Vagina (tissue), 2 donors: Measurements from ENCODE around the gene DPP6. TPM values are rescaled to one million over a fixed set of nuclear protein-coding genes. Genes with fewer than 3 reads are reported as not detected.

Experiments used
- DNase-seq, 2 donors: peaks; one replicate each; pipeline ENCODE4 v3.0.0-alpha.2; 2017; ENCODE audit errors: extremely low spot score in 2 of 2
- H3K27ac ChIP-seq: fragments of 200-600 bp; sonication (generic); one replicate; pipeline ENCODE4 v1.5.1; 2019
- H3K27me3 ChIP-seq: fragments of 200-600 bp; sonication (generic); one replicate; pipeline ENCODE4 v1.5.1; 2019
- H3K36me3 ChIP-seq, 2 donors: fragments of 200-600 bp; sonication (generic); one replicate each; pipeline ENCODE4 v1.5.1; 2017 to 2019
- H3K4me1 ChIP-seq: fragments of 200-600 bp; sonication (generic); one replicate; pipeline ENCODE4 v1.5.1; 2019
- H3K4me3 ChIP-seq, 2 donors: fragments of 200-600 bp; sonication (generic); 1 replicate in 1 of 2; 2 replicates in 1 of 2; pipeline ENCODE4 v1.5.1; 2016 to 2019
- H3K9me3 ChIP-seq: fragments of 200-600 bp; sonication (generic); one replicate; pipeline ENCODE4 v1.5.1; 2019
- CTCF ChIP-seq, 3 experiments: fragments of 450-650 bp in 2 of 3; fragments of 200-600 bp in 1 of 3; sonication (generic) in 1 of 3; IDR thresholded peaks; one replicate each; pipeline ENCODE4 v1.5.1; 2017 to 2019; ENCODE audit warnings: antibody characterized with exemption in 3 of 3, mild to moderate bottlenecking in 2 of 3, moderate library complexity in 2 of 3
- POLR2A ChIP-seq, 2 donors: fragments of 450-650 bp; IDR thresholded peaks; one replicate each; pipeline ENCODE4 v1.6.1; 2017; ENCODE audit warnings: antibody characterized with exemption in 2 of 2, mild to moderate bottlenecking in 2 of 2, moderate library complexity in 2 of 2
- POLR2AphosphoS5 ChIP-seq, 2 donors: sonication (generic); formaldehyde crosslinking; IDR thresholded peaks; one replicate each; pipeline ENCODE4 v1.9.0; 2017; ENCODE audit warnings: antibody characterized with exemption in 2 of 2, mild to moderate bottlenecking in 2 of 2, low read depth in 1 of 2; ENCODE audit not compliant: insufficient read depth in 1 of 2
- intact Hi-C: fragments of 100-400 bp; cut with DNase I; formaldehyde crosslinking; loops from one replicate; pipeline ENCODE4 v1.15.1; 2023
- total RNA-seq: library from RNA; depleted of rRNA; stranded (reverse); fragments of >200 nt; gene quantifications from one replicate; pipeline ENCODE4 v1.2.3, GENCODE V29; 2016

DPP6 gene
- total RNA-seq, 1 donor from 2014 or later, result 7.9 TPM

DNA sequence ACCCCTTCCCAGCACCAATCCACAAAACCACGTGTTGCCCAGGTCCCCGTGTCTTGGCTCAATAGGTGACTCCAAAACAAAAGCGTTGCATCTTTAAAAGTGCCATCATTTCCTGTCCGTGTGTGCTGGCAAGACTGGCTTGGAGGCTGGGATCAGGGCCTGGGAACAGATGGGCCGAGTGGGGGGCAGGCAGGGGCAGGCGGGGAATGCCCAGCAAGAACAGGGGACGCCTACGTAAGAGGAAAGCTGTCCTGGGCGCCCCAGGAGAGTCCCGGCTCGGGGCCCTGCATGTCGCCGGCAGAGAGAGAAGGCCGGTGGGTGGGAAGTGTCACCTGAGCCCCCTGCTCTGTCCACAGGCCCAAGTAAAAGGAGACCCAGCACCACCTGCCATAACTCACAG lies 864.2 kb downstream of the DPP6 start:
- intact Hi-C loops, result loop anchor here (10.0 kb wide), 1 partner anchor 418 kb away; no protein-coding TSS in a partner anchor
- peak in 1 of 2 donors; percentile 95 for DNase-seq
- H3K4me3 ChIP-seq, result no peak overlapping the region
- no peaks in the 10 kb centered on the region for H3K9me3 ChIP-seq
- TF ChIP-seq POLR2A (IDR thresholded peaks at IDR 0.05), result no peak
- TF ChIP-seq POLR2AphosphoS5 (IDR thresholded peaks at IDR 0.05; ENCODE audit: insufficient read depth in 1 of 2, low read depth in 1 of 2), result no peak
- peaks cover 13% of the 10 kb centered on the region for H3K4me1 ChIP-seq
- H3K36me3 ChIP-seq, result no peaks in the 10 kb centered on the region
- H3K27me3 ChIP-seq, result no peaks in the 10 kb centered on the region
- no peak overlapping the region for H3K27ac ChIP-seq

GRCh38 chr7:154916856-154917807 lies 864.9 kb downstream of the DPP6 start:
- H3K4me1 ChIP-seq, result peaks cover 13% of the 10 kb centered on the region
- no peaks in the 10 kb centered on the region for H3K27me3 ChIP-seq
- H3K27ac ChIP-seq, result no peak overlapping the region
- no peak overlapping the region for H3K4me3 ChIP-seq
- no peaks in the 10 kb centered on the region for H3K36me3 ChIP-seq
- peak in 1 of 2 donors; percentile 77 for DNase-seq
- intact Hi-C loops, result loop anchor here (10.0 kb wide), 1 partner anchor 418 kb away; no protein-coding TSS in a partner anchor
- H3K9me3 ChIP-seq, result no peaks in the 10 kb centered on the region
- TF ChIP-seq CTCF (IDR thresholded peaks at IDR 0.05) (no peak), POLR2A (IDR thresholded peaks at IDR 0.05) (no peak), POLR2AphosphoS5 (IDR thresholded peaks at IDR 0.05; ENCODE audit: insufficient read depth in 1 of 2, low read depth in 1 of 2) (no peak)

GRCh38 chr7:154917808-154918160 lies 865.6 kb downstream of the DPP6 start:
- TF ChIP-seq CTCF (IDR thresholded peaks at IDR 0.05), result no peak
- no peak for TF ChIP-seq POLR2AphosphoS5 (IDR thresholded peaks at IDR 0.05; ENCODE audit: insufficient read depth in 1 of 2, low read depth in 1 of 2)
- TF ChIP-seq POLR2A (IDR thresholded peaks at IDR 0.05), result no peak

DNA sequence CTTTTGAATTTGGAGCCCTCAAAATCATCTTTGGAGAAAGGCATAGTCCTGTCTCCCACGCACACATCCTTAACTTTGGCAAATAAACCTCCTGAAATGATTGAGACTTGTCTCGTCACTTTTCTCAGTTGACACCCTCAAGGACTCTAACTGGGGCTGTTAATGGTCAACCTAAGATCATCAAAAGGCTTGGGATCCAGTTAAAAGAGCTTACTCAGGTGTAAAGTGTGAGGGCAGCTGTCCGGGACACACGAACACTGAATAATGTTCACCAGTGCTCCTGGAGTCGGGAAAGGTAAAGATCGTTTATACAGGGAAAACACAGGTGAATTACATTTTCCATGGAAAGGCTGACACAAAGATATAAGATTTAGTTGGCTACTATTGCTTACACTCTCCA lies 866.1 kb downstream of the DPP6 start:
- no peaks in the 10 kb centered on the region for H3K27me3 ChIP-seq
- DNase-seq, result no peak
- H3K4me1 ChIP-seq, result peaks cover 13% of the 10 kb centered on the region
- no peaks in the 10 kb centered on the region for H3K9me3 ChIP-seq
- no peak overlapping the region for H3K27ac ChIP-seq
- TF ChIP-seq POLR2A (IDR thresholded peaks at IDR 0.05), result no peak
- intact Hi-C loops, result loop anchor here (10.0 kb wide), 1 partner anchor 417 kb away; no protein-coding TSS in a partner anchor
- no peaks in the 10 kb centered on the region for H3K36me3 ChIP-seq
- H3K4me3 ChIP-seq, result no peak overlapping the region

More at GRCh38 chr7:154917808-154918160, 865.6 kb downstream of the DPP6 start:
- Histone ChIP-seq H3K9me3 (no peaks in the 10 kb centered on the region), H3K4me3 (no peak overlapping the region), H3K36me3 (no peaks in the 10 kb centered on the region), H3K4me1 (peaks cover 13% of the 10 kb centered on the region), H3K27ac (no peak overlapping the region), H3K27me3 (no peaks in the 10 kb centered on the region)
- peak in 1 of 2 donors; percentile 81 for DNase-seq
- intact Hi-C loops, result loop anchor here (10.0 kb wide), 1 partner anchor 417 kb away; no protein-coding TSS in a partner anchor

DNA sequence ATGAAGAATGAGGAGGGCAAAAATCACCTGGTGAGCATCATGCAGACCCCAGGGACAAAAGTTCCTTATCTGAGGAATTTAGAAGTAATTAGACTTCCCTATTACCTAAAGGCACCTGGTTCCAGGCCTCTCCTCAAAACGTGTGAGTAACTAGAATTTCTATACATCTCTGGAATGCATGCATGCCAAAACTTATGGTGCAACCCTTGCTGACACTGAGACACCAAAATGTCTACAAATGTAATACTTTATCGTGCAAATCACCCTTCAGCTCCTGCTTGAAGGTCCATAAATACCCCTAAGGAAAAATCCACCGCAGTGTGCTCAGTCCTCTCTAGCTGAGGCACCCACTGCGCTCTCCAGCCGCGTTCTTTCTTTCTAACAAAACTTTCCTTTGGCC lies 866.5 kb downstream of the DPP6 start:
- no peak for DNase-seq
- no peaks in the 10 kb centered on the region for H3K36me3 ChIP-seq
- H3K4me1 ChIP-seq, result peaks cover 13% of the 10 kb centered on the region
- no peaks in the 10 kb centered on the region for H3K27me3 ChIP-seq
- no peaks in the 10 kb centered on the region for H3K9me3 ChIP-seq
- no peak for TF ChIP-seq POLR2AphosphoS5 (IDR thresholded peaks at IDR 0.05; ENCODE audit: insufficient read depth in 1 of 2, low read depth in 1 of 2)
- no peak for TF ChIP-seq CTCF (IDR thresholded peaks at IDR 0.05)
- no peak for TF ChIP-seq POLR2A (IDR thresholded peaks at IDR 0.05)
- no peak overlapping the region for H3K4me3 ChIP-seq
- intact Hi-C loops, result loop anchor here (10.0 kb wide), 1 partner anchor 416 kb away; no protein-coding TSS in a partner anchor
- H3K27ac ChIP-seq, result no peak overlapping the region
